Tibial nerve (tissue), 4 donors: Measurements from ENCODE around the gene HNF1B. TPM values are rescaled to one million over a fixed set of nuclear protein-coding genes. Genes with fewer than 3 reads are reported as not detected.

Experiments used
- DNase-seq, 2 donors: peaks; one replicate each; pipeline ENCODE4 v3.0.0-alpha.2; 2019; ENCODE audit warnings: low spot score in 2 of 2
- H3K27ac ChIP-seq, 4 donors: fragments of 200-600 bp; sonication (generic) in 3 of 4; one replicate each; pipeline ENCODE4 v1.5.1; 2017 to 2019; ENCODE audit warnings: mild to moderate bottlenecking in 1 of 4
- H3K27me3 ChIP-seq, 2 donors: fragments of 200-600 bp; sonication (generic) in 1 of 2; one replicate each; pipeline versions ENCODE4 v1.5.1 to v1.6.0; 2017 to 2019
- H3K36me3 ChIP-seq, 3 donors: fragments of 200-600 bp; sonication (generic); one replicate each; pipeline ENCODE4 v1.5.1; 2018 to 2019
- H3K4me1 ChIP-seq, 4 donors: fragments of 200-600 bp; sonication (generic) in 3 of 4; one replicate each; pipeline ENCODE4 v1.5.1; 2017 to 2019
- H3K4me3 ChIP-seq, 4 donors: fragments of 200-600 bp; sonication (generic) in 3 of 4; one replicate each; pipeline ENCODE4 v1.5.1; 2017 to 2019; ENCODE audit warnings: mild to moderate bottlenecking in 1 of 4, moderate library complexity in 1 of 4
- H3K9me3 ChIP-seq, 4 donors: fragments of 200-600 bp; sonication (generic) in 3 of 4; one replicate each; pipeline ENCODE4 v1.5.1; 2017 to 2019
- CTCF ChIP-seq, 5 experiments: fragments of 200-600 bp in 3 of 5; fragments of 450-650 bp in 2 of 5; sonication (generic) in 3 of 5; IDR thresholded peaks; one replicate each; pipeline ENCODE4 v1.5.1; 2016 to 2019; ENCODE audit warnings: antibody characterized with exemption in 5 of 5, mild to moderate bottlenecking in 3 of 5, moderate library complexity in 2 of 5
- EP300 ChIP-seq, 2 donors: sonication (generic); formaldehyde crosslinking; IDR thresholded peaks; one replicate each; pipeline ENCODE4 v1.6.1; 2017; ENCODE audit warnings: antibody characterized with exemption in 2 of 2, mild to moderate bottlenecking in 1 of 2
- POLR2A ChIP-seq, 2 donors: fragments of 450-650 bp; IDR thresholded peaks; one replicate each; pipeline ENCODE4 v1.6.1; 2017; ENCODE audit warnings: antibody characterized with exemption in 2 of 2, mild to moderate bottlenecking in 2 of 2, moderate library complexity in 2 of 2
- WGBS, 2 donors: methylation state at CpG; one replicate each; pipeline ENCODE4 v1.1.5; 2018; 5-methylcytosine and 5-hydroxymethylcytosine counted together
- total RNA-seq, 4 donors: library from RNA; depleted of rRNA; stranded (reverse); fragments of >200 nt; gene quantifications; one replicate each; pipeline ENCODE4 v1.1.0, GENCODE V29; 2016

The HNF1B gene
- total RNA-seq, 4 donors from 2014 or later: not detected

DNA sequence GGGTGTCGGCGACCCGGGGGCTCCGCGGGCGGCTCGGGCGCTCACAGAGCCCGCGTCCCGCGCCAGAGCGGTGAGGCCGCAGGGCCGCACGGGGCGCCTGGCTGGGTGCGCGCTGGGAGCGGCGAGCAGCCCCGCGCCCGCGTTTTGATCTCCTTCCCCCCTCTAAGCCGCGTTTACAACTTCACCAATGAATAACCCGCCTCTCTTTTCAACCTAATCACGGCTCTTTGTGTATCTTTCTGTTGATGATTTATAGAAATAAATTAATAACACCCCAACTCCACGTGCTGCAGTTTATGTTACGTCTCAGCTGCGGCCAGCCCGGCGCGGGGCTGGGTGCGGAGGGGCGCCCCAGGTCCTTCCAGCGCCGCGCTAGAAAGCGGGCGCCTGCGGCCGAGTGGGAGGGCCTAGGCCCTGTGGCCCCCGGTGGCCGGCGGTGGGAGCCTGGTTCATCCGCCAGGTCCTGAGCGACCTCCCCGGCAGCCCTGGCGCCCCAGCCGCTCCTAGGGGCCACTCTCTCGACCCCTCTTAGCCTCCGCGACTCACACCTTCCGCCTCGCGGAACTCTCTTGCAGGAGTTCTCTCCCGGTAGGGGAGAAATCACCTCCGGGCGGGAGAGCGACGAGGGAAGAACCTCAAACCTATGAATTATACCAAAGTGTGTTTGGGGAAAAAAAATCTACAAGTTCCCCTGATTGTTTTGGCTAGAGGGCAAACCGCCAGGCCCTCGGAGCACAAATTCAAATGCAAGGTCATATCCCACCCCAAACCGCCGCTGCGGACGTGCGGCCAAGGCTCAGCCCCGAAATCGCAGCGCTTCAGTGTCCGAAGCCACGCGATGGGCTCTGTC, 1.9 kb downstream of the HNF1B start:
- Histone ChIP-seq H3K27me3 (peaks cover 0 to 100% of the 10 kb centered on the region in 2 donors), H3K4me3 (peak overlapping the region in 3 of 4 donors; percentile 4 to 41 (median 35)), H3K36me3 (no peaks in the 10 kb centered on the region), H3K27ac (peak overlapping the region in 1 of 4 donors; percentile 51), H3K9me3 (no peaks in the 10 kb centered on the region), H3K4me1 (peaks cover 0 to 43% (median 25%) of the 10 kb centered on the region in 4 donors)
- 3% methylated on average over 59 to 75 of the region's 76 CpGs for WGBS, 2 donors
- TF ChIP-seq CTCF (IDR thresholded peaks at IDR 0.05) (no peak), EP300 (IDR thresholded peaks at IDR 0.05) (no peak), POLR2A (IDR thresholded peaks at IDR 0.05) (no peak)
- no peak for DNase-seq

DNA sequence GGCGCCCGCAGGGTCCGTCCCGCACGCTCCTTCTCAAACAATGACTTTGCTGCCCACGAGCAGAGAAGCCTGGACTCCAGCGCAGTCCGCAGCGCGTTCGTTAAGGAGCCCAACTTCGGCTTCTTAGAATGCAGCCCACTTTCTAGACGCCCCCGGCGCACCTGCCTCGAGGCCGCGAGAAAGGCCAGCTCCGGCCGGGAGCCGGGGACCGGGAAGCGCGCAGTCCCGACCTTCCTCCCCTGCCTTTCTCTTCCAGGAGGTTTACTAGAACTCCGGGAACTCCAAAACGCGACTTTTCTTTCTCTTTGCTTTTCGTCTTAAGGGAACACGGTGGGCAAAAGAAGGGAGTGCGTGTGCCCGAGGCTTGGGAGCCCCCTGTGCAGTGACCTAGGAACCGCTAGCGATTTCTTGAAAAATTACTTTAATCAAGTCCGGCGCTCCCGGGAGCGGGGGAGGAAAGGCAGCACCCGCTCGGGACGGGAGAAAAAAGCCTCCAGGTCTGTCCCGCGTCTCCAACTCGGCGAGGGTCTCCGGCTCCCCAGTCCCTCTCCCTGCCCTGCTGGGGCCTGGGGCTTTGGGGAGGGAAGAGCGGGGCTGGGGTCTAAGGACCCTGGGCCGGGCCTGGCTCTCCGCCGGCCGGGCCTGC, 2.6 kb downstream of the HNF1B start:
- Histone ChIP-seq H3K4me1 (peaks cover 0 to 43% (median 25%) of the 10 kb centered on the region in 4 donors), H3K27ac (peak overlapping the region in 1 of 4 donors; percentile 13), H3K4me3 (peak overlapping the region in 3 of 4 donors; percentile 26 to 41 (median 35)), H3K36me3 (no peaks in the 10 kb centered on the region), H3K9me3 (no peaks in the 10 kb centered on the region), H3K27me3 (peaks cover 0 to 100% of the 10 kb centered on the region in 2 donors)
- DNase-seq: no peak
- WGBS, 2 donors: 2 to 3% methylated on average over 38 to 50 of the region's 51 CpGs
- TF ChIP-seq CTCF (IDR thresholded peaks at IDR 0.05) (no peak), POLR2A (IDR thresholded peaks at IDR 0.05) (no peak), EP300 (IDR thresholded peaks at IDR 0.05) (no peak)

GRCh38 chr17:37741341-37742115, 3.3 kb downstream of the HNF1B start:
- TF ChIP-seq CTCF (IDR thresholded peaks at IDR 0.05) (no peak), EP300 (IDR thresholded peaks at IDR 0.05) (peak in 1 of 2 donors; percentile 5)
- Histone ChIP-seq H3K4me3 (peak overlapping the region in 2 of 4 donors; percentile 35 to 41), H3K27me3 (peaks cover 0 to 100% of the 10 kb centered on the region in 2 donors), H3K36me3 (no peaks in the 10 kb centered on the region), H3K27ac (peak overlapping the region in 1 of 4 donors; percentile 13), H3K9me3 (no peaks in the 10 kb centered on the region), H3K4me1 (peaks cover 0 to 43% (median 25%) of the 10 kb centered on the region in 4 donors)
- DNase-seq: no peak
- WGBS, 2 donors: 12 to 14% methylated on average over 22 of the region's 22 CpGs

GRCh38 chr17:37740915-37741314, 3.9 kb downstream of the HNF1B start:
- Histone ChIP-seq H3K4me1 (peaks cover 0 to 43% (median 25%) of the 10 kb centered on the region in 4 donors), H3K36me3 (no peaks in the 10 kb centered on the region), H3K4me3 (no peak overlapping the region), H3K27ac (no peak overlapping the region), H3K27me3 (peaks cover 0 to 100% of the 10 kb centered on the region in 2 donors), H3K9me3 (no peaks in the 10 kb centered on the region)
- TF ChIP-seq CTCF (IDR thresholded peaks at IDR 0.05): no peak
- TF ChIP-seq POLR2A (IDR thresholded peaks at IDR 0.05): no peak
- no peak for TF ChIP-seq EP300 (IDR thresholded peaks at IDR 0.05)
- 23 to 28% methylated on average over 4 of the region's 4 CpGs for WGBS, 2 donors
- no peak for DNase-seq
